OCI-LY7 (cell line): Measurements from ENCODE around the gene R3HDM4. TPM values are rescaled to one million over a fixed set of nuclear protein-coding genes. Genes with fewer than 3 reads are reported as not detected.

Source experiments
- BruUV-seq: library from RNA; stranded (reverse); fragments of 400-500 nt; replicated peaks from 2 replicates; lab custom pipeline; 2021; lab: Mats Ljungman, UMichigan
- CTCF ChIA-PET: fragments of 300-600 bp; sonication (Branson Sonifier 250); formaldehyde crosslinking; loops from one replicate; lab custom pipeline; 2022; ENCODE audit warnings: antibody characterized with exemption; ENCODE audit not compliant: unreplicated experiment; lab: Charles Lee
- POLR2A ChIA-PET: fragments of 300-600 bp; sonication (Branson Sonifier 250); formaldehyde crosslinking; loops from one replicate; lab custom pipeline; 2022; ENCODE audit warnings: antibody characterized with exemption; lab: Charles Lee
- DNase-seq: peaks from one replicate; pipeline ENCODE4 v3.0.0-alpha.2; 2015; ENCODE audit warnings: low spot score
- H2AFZ ChIP-seq: fragments of 200-600 bp; sonication (generic), shearing (Covaris generic); 2 replicates; pipeline ENCODE4 v1.6.1; 2014; ENCODE audit warnings: mild to moderate bottlenecking, antibody characterized with exemption, low read length, moderate library complexity
- H3K27ac ChIP-seq: fragments of 200-600 bp; sonication (generic); 2 replicates; pipeline ENCODE4 v1.5.1; 2014; ENCODE audit warnings: mixed run types, low read depth, mild to moderate bottlenecking, moderate library complexity, low read length, inconsistent platforms; ENCODE audit not compliant: poor library complexity, severe bottlenecking
- H3K36me3 ChIP-seq: fragments of 200-600 bp; sonication (generic); 2 replicates; pipeline ENCODE4 v1.6.1; 2014; ENCODE audit warnings: mild to moderate bottlenecking, antibody characterized with exemption, low read length, moderate library complexity, mixed read lengths; ENCODE audit not compliant: insufficient read depth
- H3K4me1 ChIP-seq: fragments of 200-600 bp; sonication (generic); 2 replicates; pipeline ENCODE4 v1.5.1; 2014; ENCODE audit warnings: mild to moderate bottlenecking, low read length; ENCODE audit not compliant: insufficient read depth, poor library complexity, severe bottlenecking
- H3K4me2 ChIP-seq: fragments of 200-600 bp; sonication (generic); 2 replicates; pipeline ENCODE4 v1.6.1; 2014; ENCODE audit warnings: mild to moderate bottlenecking, low read length
- H3K4me3 ChIP-seq: fragments of 200-600 bp; sonication (generic); 2 replicates; pipeline ENCODE4 v1.5.1; 2014; ENCODE audit warnings: mild to moderate bottlenecking, low read depth, low read length; ENCODE audit not compliant: poor library complexity, severe bottlenecking
- H3K79me2 ChIP-seq: fragments of 200-600 bp; sonication (generic); 2 replicates; pipeline ENCODE4 v1.6.1; 2016; ENCODE audit warnings: low read depth, mild to moderate bottlenecking, low read length, moderate library complexity, mixed read lengths; ENCODE audit not compliant: insufficient read depth
- H3K9me2 ChIP-seq: fragments of 200-600 bp; sonication (generic); 2 replicates; pipeline ENCODE4 v1.6.1; 2016; ENCODE audit warnings: mild to moderate bottlenecking, low read length, mixed read lengths; ENCODE audit not compliant: insufficient read depth
- H3K9me3 ChIP-seq: fragments of 200-600 bp; sonication (generic); 2 replicates; pipeline ENCODE4 v1.6.1; 2014; ENCODE audit warnings: mild to moderate bottlenecking, mixed run types, low read length, mixed read lengths
- H4K20me1 ChIP-seq: fragments of 200-600 bp; sonication (generic); 2 replicates; pipeline ENCODE4 v1.6.1; 2014; ENCODE audit warnings: mild to moderate bottlenecking, antibody characterized with exemption, low read length, moderate library complexity, mixed read lengths; ENCODE audit not compliant: insufficient read depth
- CTCF ChIP-seq: fragments of 200-600 bp; sonication (generic); conservative IDR thresholded peaks from 2 replicates; pipeline ENCODE4 v1.5.1; 2014; ENCODE audit warnings: mild to moderate bottlenecking, antibody characterized with exemption, low read length, moderate library complexity, mixed read lengths
- EZH2phosphoT487 ChIP-seq: fragments of 200-600 bp; sonication (generic); IDR thresholded peaks from 2 replicates; pipeline ENCODE4 v1.6.1; 2018; ENCODE audit warnings: low read depth, borderline replicate concordance, mild to moderate bottlenecking, mixed run types, antibody characterized with exemption, low read length, moderate library complexity, mixed read lengths
- intact Hi-C: fragments of 100-400 bp; cut with micrococcal nuclease; formaldehyde crosslinking; loops from one replicate; pipeline ENCODE4 v1.10.0; 2022; ENCODE audit not compliant: unreplicated experiment
- total RNA-seq, 2 experiments: library from RNA; depleted of rRNA in 1 of 2; stranded (reverse); fragments of >200 nt in 1 of 2; shearing (Covaris generic) in 1 of 2; gene quantifications; 2 replicates each; pipeline ENCODE4 v1.2.3, GENCODE V29; 2014 to 2022

Gene R3HDM4
- total RNA-seq, 2 experiments from 2014 or later, result 43.5 to 64.9 TPM

- intact Hi-C loops, result no loop called here
- ChIA-PET POLR2A (no interaction called here), CTCF (no interaction called here)
- H3K27ac ChIP-seq, result no peak overlapping the region
- BruUV-seq, result no TSS peak
- no peak overlapping the region for H2AFZ ChIP-seq
- H3K4me3 ChIP-seq, result no peak overlapping the region
- H3K4me1 ChIP-seq, result peaks cover 11% of the 10 kb centered on the region
- no peak for TF ChIP-seq EZH2phosphoT487
- no peak for TF ChIP-seq CTCF
- H3K9me2 ChIP-seq, result no peaks in the 10 kb centered on the region
- no peaks in the 10 kb centered on the region for H4K20me1 ChIP-seq
- DNase-seq, result no peak
- no peaks in the 10 kb centered on the region for H3K79me2 ChIP-seq
- no peaks in the 10 kb centered on the region for H3K36me3 ChIP-seq
- H3K9me3 ChIP-seq, result no peaks in the 10 kb centered on the region
- no peak overlapping the region for H3K4me2 ChIP-seq
Measured at GRCh38 chr19:858284-858683, 54.7 kb downstream of the R3HDM4 start.

GRCh38 chr19:855566-856120, 57.4 kb downstream of the R3HDM4 start:
- no peak for TF ChIP-seq CTCF
- no peak for TF ChIP-seq EZH2phosphoT487
- no peaks in the 10 kb centered on the region for H3K36me3 ChIP-seq
- ChIA-PET CTCF (interaction anchor here (0.5 kb wide), 1 partner anchor 38 kb away, joined by 3 read pairs; no protein-coding TSS in a partner anchor), POLR2A (no interaction called here)
- intact Hi-C loops, result no loop called here
- H4K20me1 ChIP-seq, result no peaks in the 10 kb centered on the region; the same call in 1 of the 2 replicates
- H3K9me2 ChIP-seq, result no peaks in the 10 kb centered on the region
- no peaks in the 10 kb centered on the region for H3K79me2 ChIP-seq
- H3K4me3 ChIP-seq, result no peak overlapping the region
- H2AFZ ChIP-seq, result no peak overlapping the region
- BruUV-seq, result no TSS peak
- no peak overlapping the region for H3K27ac ChIP-seq
- H3K9me3 ChIP-seq, result no peaks in the 10 kb centered on the region
- no peak for DNase-seq
- no peak overlapping the region for H3K4me2 ChIP-seq
- peaks cover 2% of the 10 kb centered on the region for H3K4me1 ChIP-seq

- Histone ChIP-seq H3K9me2 (no peaks in the 10 kb centered on the region), H3K36me3 (no peaks in the 10 kb centered on the region), H3K27ac (no peak overlapping the region), H3K4me2 (no peak overlapping the region), H3K4me3 (no peak overlapping the region), H3K9me3 (no peaks in the 10 kb centered on the region), H3K79me2 (no peaks in the 10 kb centered on the region), H2AFZ (no peak overlapping the region), H3K4me1 (no peaks in the 10 kb centered on the region), H4K20me1 (no peaks in the 10 kb centered on the region; the same call in 1 of the 2 replicates)
- BruUV-seq, result no TSS peak
- ChIA-PET CTCF (no interaction called here), POLR2A (no interaction called here)
- DNase-seq, result no peak
- TF ChIP-seq CTCF (no peak), EZH2phosphoT487 (no peak)
- intact Hi-C loops, result no loop called here
Measured at GRCh38 chr19:855142-855541, 57.9 kb downstream of the R3HDM4 start.
